ENCODE data around the gene COL24A1.
"Not testable (repeated sequence)": the region's sequence is repeated elsewhere in the genome, so short reads cannot be mapped to it uniquely, and the experiment has no call there.

COL24A1 gene

GRCh38 chr1:85838238-85838637, 318.3 kb downstream of the COL24A1 start:
- Histone ChIP-seq H3K36me3 (ENCODE audit: insufficient read depth, low read length) (no peaks in the 10 kb centered on the region), H3K79me2 (ENCODE audit: insufficient read depth, low read length) (no peaks in the 10 kb centered on the region), H3K9me3 (ENCODE audit: insufficient read depth, low read length, severe bottlenecking) (no peaks in the 10 kb centered on the region), H3K4me3 (ENCODE audit: low read depth in 1 of 2, low read length in 2 of 2) (no peak overlapping the region), H4K20me1 (ENCODE audit: insufficient read depth, low read length) (no peaks in the 10 kb centered on the region), H3K27me3 (ENCODE audit: insufficient read depth, low read length, poor library complexity) (no peaks in the 10 kb centered on the region), H2AFZ (ENCODE audit: low read depth, low read length) (no peak overlapping the region), H3K4me1 (ENCODE audit: insufficient read depth, low read length) (no peaks in the 10 kb centered on the region), H3K4me2 (ENCODE audit: insufficient read depth, low read length) (no peak overlapping the region), H3K9ac (ENCODE audit: low read depth, low read length) (no peak overlapping the region), H3K27ac (ENCODE audit: low read length) (no peak overlapping the region)
- DNase-seq (no peak), ATAC-seq (ENCODE audit: insufficient read depth, low read depth) (no peak)
- TF ChIP-seq CTCF (IDR thresholded peaks at IDR 0.05; ENCODE audit: borderline replicate concordance, extremely low read depth, low read length, poor library complexity, severe bottlenecking) (no peak), EZH2 (IDR thresholded peaks at IDR 0.05; ENCODE audit: borderline replicate concordance, low read depth, low read length, severe bottlenecking) (no peak)

- Histone ChIP-seq H3K79me2 (ENCODE audit: insufficient read depth, low read length) (no peaks in the 10 kb centered on the region), H3K27ac (ENCODE audit: low read length) (no peak overlapping the region), H2AFZ (ENCODE audit: low read depth, low read length) (no peak overlapping the region), H4K20me1 (ENCODE audit: insufficient read depth, low read length) (no peaks in the 10 kb centered on the region), H3K9ac (ENCODE audit: low read depth, low read length) (no peak overlapping the region), H3K9me3 (ENCODE audit: insufficient read depth, low read length, severe bottlenecking) (no peaks in the 10 kb centered on the region), H3K4me2 (ENCODE audit: insufficient read depth, low read length) (no peak overlapping the region), H3K4me1 (ENCODE audit: insufficient read depth, low read length) (no peaks in the 10 kb centered on the region), H3K4me3 (ENCODE audit: low read depth in 1 of 2, low read length in 2 of 2) (no peak overlapping the region), H3K36me3 (ENCODE audit: insufficient read depth, low read length) (no peaks in the 10 kb centered on the region), H3K27me3 (ENCODE audit: insufficient read depth, low read length, poor library complexity) (no peaks in the 10 kb centered on the region)
- DNase-seq = no peak
- ATAC-seq (ENCODE audit: insufficient read depth, low read depth) = no peak
- TF ChIP-seq EZH2 (IDR thresholded peaks at IDR 0.05; ENCODE audit: borderline replicate concordance, low read depth, low read length, severe bottlenecking) (no peak), CTCF (IDR thresholded peaks at IDR 0.05; ENCODE audit: borderline replicate concordance, extremely low read depth, low read length, poor library complexity, severe bottlenecking) (no peak)
Observed at GRCh38 chr1:85836736-85837135, 319.8 kb downstream of the COL24A1 start.

- H3K79me2 ChIP-seq (ENCODE audit: insufficient read depth, low read length); H2AFZ ChIP-seq (ENCODE audit: low read depth, low read length); ATAC-seq (ENCODE audit: insufficient read depth, low read depth); H3K4me2 ChIP-seq (ENCODE audit: insufficient read depth, low read length); H3K4me3 ChIP-seq (ENCODE audit: low read depth in 1 of 2, low read length in 2 of 2); H3K9me3 ChIP-seq (ENCODE audit: insufficient read depth, low read length, severe bottlenecking); H3K4me1 ChIP-seq (ENCODE audit: insufficient read depth, low read length); H3K9ac ChIP-seq (ENCODE audit: low read depth, low read length); H3K27ac ChIP-seq (ENCODE audit: low read length); H3K27me3 ChIP-seq (ENCODE audit: insufficient read depth, low read length, poor library complexity); DNase-seq; H4K20me1 ChIP-seq (ENCODE audit: insufficient read depth, low read length); H3K36me3 ChIP-seq (ENCODE audit: insufficient read depth, low read length): not testable (repeated sequence)
Observed at GRCh38 chr1:85833165-85833564, 323.4 kb downstream of the COL24A1 start.

GRCh38 chr1:85830837-85831236, 325.7 kb downstream of the COL24A1 start:
- Histone ChIP-seq H3K4me2 (ENCODE audit: insufficient read depth, low read length) (no peak overlapping the region), H3K27me3 (ENCODE audit: insufficient read depth, low read length, poor library complexity) (no peaks in the 10 kb centered on the region), H3K79me2 (ENCODE audit: insufficient read depth, low read length) (no peaks in the 10 kb centered on the region), H3K9ac (ENCODE audit: low read depth, low read length) (no peak overlapping the region), H3K9me3 (ENCODE audit: insufficient read depth, low read length, severe bottlenecking) (peaks cover 3% of the 10 kb centered on the region), H2AFZ (ENCODE audit: low read depth, low read length) (no peak overlapping the region), H3K4me1 (ENCODE audit: insufficient read depth, low read length) (no peaks in the 10 kb centered on the region), H3K4me3 (ENCODE audit: low read depth in 1 of 2, low read length in 2 of 2) (no peak overlapping the region), H4K20me1 (ENCODE audit: insufficient read depth, low read length) (no peaks in the 10 kb centered on the region), H3K36me3 (ENCODE audit: insufficient read depth, low read length) (no peaks in the 10 kb centered on the region), H3K27ac (ENCODE audit: low read length) (no peak overlapping the region)
- DNase-seq (no peak), ATAC-seq (ENCODE audit: insufficient read depth, low read depth) (no peak)
- TF ChIP-seq EZH2 (IDR thresholded peaks at IDR 0.05; ENCODE audit: borderline replicate concordance, low read depth, low read length, severe bottlenecking) (no peak), CTCF (IDR thresholded peaks at IDR 0.05; ENCODE audit: borderline replicate concordance, extremely low read depth, low read length, poor library complexity, severe bottlenecking) (no peak)
